Liver (tissue), 9 donors: Measurements from ENCODE around the gene TMEM45B. TPM values are rescaled to one million over a fixed set of nuclear protein-coding genes. Genes with fewer than 3 reads are reported as not detected.

Experiments
- DNase-seq: peaks from one replicate; pipeline ENCODE4 v3.0.0-alpha.2; 2017; ENCODE audit warnings: low spot score
- H3K27ac ChIP-seq, 2 donors: one replicate each; pipeline ENCODE4 v1.7.0; 2013; ENCODE audit warnings: inconsistent platforms in 2 of 2, low read length in 2 of 2, control low read depth in 1 of 2, low read depth in 1 of 2, mild to moderate bottlenecking in 1 of 2
- H3K27me3 ChIP-seq, 4 donors: one replicate each; pipeline versions ENCODE4 v1.6.1 to v1.7.0; 2013; ENCODE audit warnings: low read length in 3 of 4, inconsistent platforms in 1 of 4, mild to moderate bottlenecking in 1 of 4, moderate library complexity in 1 of 4; ENCODE audit not compliant: control insufficient read depth in 4 of 4, insufficient read depth in 4 of 4
- H3K36me3 ChIP-seq, 4 donors: one replicate each; pipeline versions ENCODE4 v1.6.1 to v1.7.0; 2013; ENCODE audit warnings: low read length in 3 of 4, mild to moderate bottlenecking in 3 of 4, low read depth in 1 of 4, moderate library complexity in 1 of 4; ENCODE audit not compliant: control insufficient read depth in 4 of 4, insufficient read depth in 3 of 4
- H3K4me1 ChIP-seq, 4 donors: one replicate each; pipeline versions ENCODE4 v1.6.1 to v1.7.0; 2013; ENCODE audit warnings: low read length in 3 of 4, mild to moderate bottlenecking in 3 of 4, moderate library complexity in 1 of 4; ENCODE audit not compliant: control insufficient read depth in 4 of 4, insufficient read depth in 4 of 4
- H3K4me3 ChIP-seq, 3 donors: one replicate each; pipeline versions ENCODE4 v1.6.1 to v1.7.0; 2013; ENCODE audit warnings: low read length in 3 of 3, control low read depth in 1 of 3, low read depth in 1 of 3, mild to moderate bottlenecking in 1 of 3
- H3K9ac ChIP-seq, 2 donors: one replicate each; pipeline ENCODE4 v1.7.0; 2013; ENCODE audit warnings: low read length in 2 of 2, mild to moderate bottlenecking in 2 of 2, moderate library complexity in 2 of 2, control low read depth in 1 of 2, low read depth in 1 of 2
- H3K9me3 ChIP-seq, 4 donors: one replicate each; pipeline versions ENCODE4 v1.6.1 to v1.7.0; 2013; ENCODE audit warnings: low read length in 3 of 4; ENCODE audit not compliant: control insufficient read depth in 4 of 4
- ATF3 ChIP-seq: IDR thresholded peaks from 2 replicates; pipeline ENCODE4 v1.6.1; 2016; ENCODE audit warnings: antibody characterized with exemption
- CTCF ChIP-seq: fragments of 150-350 bp; IDR thresholded peaks from 2 replicates; pipeline ENCODE4 v1.5.1; 2017; ENCODE audit warnings: improper control_type of control experiment, low read depth, low read length; ENCODE audit not compliant: missing input control
- EGR1 ChIP-seq, 2 donors: IDR thresholded peaks; 2 replicates each; pipeline ENCODE4 v1.6.1; 2016 to 2018; ENCODE audit warnings: antibody characterized with exemption in 2 of 2, low read depth in 2 of 2
- FOXA2 ChIP-seq: IDR thresholded peaks from 2 replicates; pipeline ENCODE4 v1.6.1; 2016; ENCODE audit warnings: antibody characterized with exemption
- HNF4A ChIP-seq, 2 donors: conservative IDR thresholded peaks; 2 replicates each; pipeline ENCODE4 v1.6.1; 2016; ENCODE audit warnings: antibody characterized with exemption in 2 of 2, mild to moderate bottlenecking in 2 of 2
- HNF4G ChIP-seq: IDR thresholded peaks from 2 replicates; pipeline ENCODE4 v1.6.1; 2016; ENCODE audit warnings: antibody characterized with exemption
- MAX ChIP-seq: IDR thresholded peaks from 2 replicates; pipeline ENCODE4 v1.6.1; 2016; ENCODE audit warnings: antibody characterized with exemption
- RAD21 ChIP-seq, 2 donors: IDR thresholded peaks; 2 replicates each; pipeline ENCODE4 v1.6.1; 2016; ENCODE audit warnings: antibody characterized with exemption in 2 of 2, mild to moderate bottlenecking in 2 of 2
- REST ChIP-seq: IDR thresholded peaks from 2 replicates; pipeline ENCODE4 v1.6.1; 2016; ENCODE audit warnings: antibody characterized with exemption, mild to moderate bottlenecking
- RXRA ChIP-seq, 2 donors: IDR thresholded peaks; 2 replicates each; pipeline ENCODE4 v1.6.1; 2017 to 2018; ENCODE audit warnings: antibody characterized with exemption in 2 of 2, mild to moderate bottlenecking in 1 of 2
- SP1 ChIP-seq: IDR thresholded peaks from 2 replicates; pipeline ENCODE4 v1.6.1; 2018; ENCODE audit warnings: antibody characterized with exemption, mild to moderate bottlenecking
- TAF1 ChIP-seq: conservative IDR thresholded peaks from 2 replicates; pipeline ENCODE4 v1.6.1; 2016; ENCODE audit warnings: antibody characterized with exemption, mild to moderate bottlenecking
- YY1 ChIP-seq: IDR thresholded peaks from 2 replicates; pipeline ENCODE4 v1.6.1; 2016; ENCODE audit warnings: antibody characterized with exemption, mild to moderate bottlenecking
- ZBTB33 ChIP-seq: IDR thresholded peaks from 2 replicates; pipeline ENCODE4 v1.6.1; 2016; ENCODE audit warnings: antibody characterized with exemption
- WGBS: extraction: QIAGEN DNeasy Blood & Tissue Kit; methylation state at CpG from one replicate; pipeline ENCODE4 v1.1.7; 2013; 5-methylcytosine and 5-hydroxymethylcytosine counted together
- polyA plus RNA-seq, 2 donors: library from polyadenylated mRNA; stranded (reverse) in 1 of 2; unstranded in 1 of 2; fragments of 200-250 nt in 1 of 2; fragments of >200 nt in 1 of 2; fragmentation: Nextera tagmentation in 1 of 2; extraction: Ambion mirVana in 1 of 2; gene quantifications; one replicate each; pipeline versions ENCODE4 v1.2.1 to v1.2.3, GENCODE V29; 2013 to 2015
- total RNA-seq, 2 donors: library from RNA; depleted of rRNA; stranded (reverse); fragments of >200 nt; gene quantifications; one replicate each; pipeline ENCODE4 v1.2.3, GENCODE V29; 2014
- donor health status: healthy.
- donor health status: healthy.
- donor health status: healthy.
- donor health status: healthy.
- donor health status: healthy.

The TMEM45B gene
- total and polyA plus RNA-seq, 4 donors: 5.5 to 23.7 (median 6.7) TPM

- no peak overlapping the region for H3K27ac ChIP-seq
- no peak for DNase-seq
- H3K4me1 ChIP-seq: peaks cover 7 to 27% (median 20%) of the 10 kb centered on the region in 4 donors
- TF ChIP-seq RAD21 (IDR thresholded peaks at IDR 0.05) (no peak), RXRA (IDR thresholded peaks at IDR 0.05) (no peak), MAX (no peak), YY1 (no peak), ATF3 (no peak)
- H3K4me3 ChIP-seq: no peak overlapping the region
- no peak overlapping the region for H3K9ac ChIP-seq
- WGBS: 92% methylated on average over 2 of the region's 2 CpGs
- no peaks in the 10 kb centered on the region for H3K27me3 ChIP-seq
- H3K9me3 ChIP-seq: no peaks in the 10 kb centered on the region
- H3K36me3 ChIP-seq: no peaks in the 10 kb centered on the region
Measured at GRCh38 chr11:129787532-129788155, 28.0 kb upstream of the TMEM45B start.

DNA sequence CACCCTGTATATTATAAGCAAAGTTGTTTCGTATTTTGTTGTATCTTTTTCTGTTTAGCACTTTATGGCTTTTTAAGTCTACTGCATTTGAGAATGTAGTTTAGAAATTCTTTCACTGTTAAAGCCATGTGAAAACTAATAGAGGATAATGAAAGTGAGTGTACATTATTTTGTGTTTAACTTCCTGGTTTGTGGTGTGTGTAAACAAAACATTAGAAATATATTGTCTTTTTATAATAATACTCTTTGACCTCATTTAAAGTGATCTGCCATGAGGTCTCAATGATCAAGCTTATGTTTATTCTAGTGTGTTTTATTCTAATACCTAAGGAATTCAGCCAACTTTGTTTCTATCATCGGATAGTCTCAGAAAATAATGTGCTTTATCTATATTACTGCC lies 27.4 kb upstream of the TMEM45B start:
- H3K27ac ChIP-seq: no peak overlapping the region
- H3K4me3 ChIP-seq: no peak overlapping the region
- no peaks in the 10 kb centered on the region for H3K9me3 ChIP-seq
- no peaks in the 10 kb centered on the region for H3K36me3 ChIP-seq
- H3K4me1 ChIP-seq: peaks cover 7 to 27% (median 20%) of the 10 kb centered on the region in 4 donors
- DNase-seq: no peak
- no peak for TF ChIP-seq RAD21 (IDR thresholded peaks at IDR 0.05)
- TF ChIP-seq FOXA2: no peak
- TF ChIP-seq ATF3: no peak
- TF ChIP-seq ZBTB33: no peak
- TF ChIP-seq HNF4G: no peak
- TF ChIP-seq HNF4A (conservative IDR thresholded peaks at IDR 0.05): no peak
- TF ChIP-seq TAF1: no peak
- no peak for TF ChIP-seq RXRA (IDR thresholded peaks at IDR 0.05)
- no peak for TF ChIP-seq YY1
- no peak for TF ChIP-seq SP1
- no peaks in the 10 kb centered on the region for H3K27me3 ChIP-seq
- 85% methylated on average over 2 of the region's 2 CpGs for WGBS
- H3K9ac ChIP-seq: no peak overlapping the region

DNA sequence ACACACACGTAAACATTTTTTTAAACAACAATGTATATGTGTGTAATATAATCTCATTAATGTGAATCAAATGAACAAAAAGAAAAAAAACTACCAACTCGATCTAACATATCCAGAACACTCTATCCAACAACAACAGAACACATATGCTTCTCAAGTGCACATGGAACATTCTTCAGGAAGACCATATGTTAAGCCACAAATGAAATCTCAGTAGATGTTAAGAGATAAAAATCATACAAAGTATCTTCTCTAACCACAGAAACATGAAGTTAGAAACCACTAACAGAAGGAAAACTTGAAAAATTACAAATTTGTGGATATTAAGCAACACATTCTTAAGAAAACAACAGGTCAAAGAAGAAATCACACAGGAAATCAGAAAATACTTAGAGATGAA lies 25.5 kb upstream of the TMEM45B start:
- H3K36me3 ChIP-seq: no peaks in the 10 kb centered on the region
- TF ChIP-seq REST (no peak), RAD21 (IDR thresholded peaks at IDR 0.05) (no peak), CTCF (no peak), EGR1 (IDR thresholded peaks at IDR 0.05; ENCODE audit: low read depth in 2 of 2) (no peak)
- H3K4me1 ChIP-seq: peaks cover 7 to 27% (median 24%) of the 10 kb centered on the region in 4 donors
- H3K27me3 ChIP-seq: no peaks in the 10 kb centered on the region
- H3K9me3 ChIP-seq: peaks cover 0 to 3% (median 1%) of the 10 kb centered on the region in 4 donors
- no peak for DNase-seq
- WGBS: 83% methylated on average over 2 of the region's 2 CpGs
- H3K4me3 ChIP-seq: no peak overlapping the region
- no peak overlapping the region for H3K27ac ChIP-seq
- H3K9ac ChIP-seq: no peak overlapping the region
